ENCODE data around the gene SGTB.
"Not testable (repeated sequence)": the region's sequence is repeated elsewhere in the genome, so short reads cannot be mapped to it uniquely, and the experiment has no call there.

The SGTB gene

DNA sequence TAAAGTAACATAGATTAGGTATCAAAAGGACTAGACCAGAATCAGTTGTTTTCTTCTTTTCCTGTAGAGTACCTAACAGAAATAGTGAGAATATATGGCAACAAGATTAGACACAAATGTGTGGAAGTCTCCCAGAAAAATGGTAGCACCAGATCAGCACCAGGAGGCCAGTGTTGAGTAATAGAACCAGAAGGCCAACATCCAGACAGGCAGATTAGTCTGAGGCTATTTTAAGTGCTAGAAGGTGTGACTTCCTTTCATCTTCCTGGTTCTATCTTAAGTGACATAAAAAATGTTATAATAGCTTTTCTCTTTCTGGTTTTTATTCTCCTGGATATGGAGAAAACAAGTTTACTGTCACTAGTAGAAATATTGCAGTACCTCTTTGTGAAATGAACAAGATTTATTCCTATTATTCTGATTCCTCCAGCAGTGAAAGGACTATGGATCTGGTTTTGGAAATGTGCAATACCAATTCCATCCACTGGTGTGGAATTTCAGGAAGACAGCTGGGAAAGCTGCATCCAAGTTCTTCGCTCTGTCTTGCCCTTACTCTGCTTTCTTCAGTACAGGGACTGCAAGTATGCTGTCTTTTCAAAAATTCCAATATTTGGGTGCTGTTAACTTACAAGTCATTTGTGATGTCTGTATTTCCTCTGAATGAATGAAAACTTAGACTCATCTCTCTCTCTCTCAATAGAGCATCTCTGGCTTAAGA is 57.9 kb downstream of the SGTB start:
- Mint-ChIP-seq H3K27me3 (no peaks in the 10 kb centered on the region), H3K4me1 (no peaks in the 10 kb centered on the region), H3K36me3 (ENCODE audit: low read depth) (peaks cover 13% of the 10 kb centered on the region), H3K4me3 (no peak overlapping the region), H3K27ac (peak overlapping the region; percentile 39), H3K9me3 (no peaks in the 10 kb centered on the region)
- ATAC-seq (no peak), DNase-seq (no peak)

DNA sequence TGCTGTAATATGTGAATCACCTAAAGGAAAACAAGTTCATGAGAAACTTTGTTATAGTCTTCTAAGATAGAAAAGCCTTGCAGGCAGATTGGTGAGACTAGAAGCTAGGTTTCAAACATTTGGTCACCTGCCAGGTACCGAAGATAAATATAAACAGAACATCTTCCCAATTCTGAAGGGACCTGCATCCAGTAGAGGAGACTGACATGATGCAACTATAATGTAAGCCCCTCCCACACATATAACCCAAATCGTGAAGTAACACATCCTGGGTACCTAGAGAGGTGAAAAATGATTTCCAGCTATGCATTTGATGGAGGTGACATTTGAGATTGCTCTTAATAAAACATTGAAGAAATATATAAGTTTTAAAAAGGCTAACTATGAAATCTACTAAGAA is 67.2 kb downstream of the SGTB start:
- Mint-ChIP-seq H3K4me1 (no peaks in the 10 kb centered on the region), H3K27me3 (no peaks in the 10 kb centered on the region), H3K27ac (no peak overlapping the region), H3K4me3 (no peak overlapping the region), H3K9me3 (no peaks in the 10 kb centered on the region), H3K36me3 (ENCODE audit: low read depth) (peaks cover 14% of the 10 kb centered on the region)
- no peak for ATAC-seq
- DNase-seq, result no peak

DNA sequence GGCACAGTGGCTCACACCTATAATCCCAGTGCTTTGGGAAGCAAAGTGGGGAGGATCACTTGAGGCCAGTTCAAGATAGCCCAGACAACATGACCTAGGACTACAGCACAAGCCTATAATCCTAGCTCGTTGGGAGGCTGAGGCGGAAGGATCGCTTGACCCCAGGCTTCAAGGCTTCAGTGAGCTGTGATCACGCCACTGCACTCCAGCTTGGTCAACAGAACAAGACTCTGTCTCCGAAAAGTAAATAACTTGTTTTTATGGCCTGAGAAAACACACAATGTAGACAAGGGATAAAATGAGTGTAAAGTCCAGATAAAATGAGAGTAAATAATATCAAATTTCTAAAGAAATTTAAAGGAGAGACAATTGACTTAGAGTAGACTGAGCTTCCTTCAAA is 70.8 kb downstream of the SGTB start:
- no peak for ATAC-seq

DNA sequence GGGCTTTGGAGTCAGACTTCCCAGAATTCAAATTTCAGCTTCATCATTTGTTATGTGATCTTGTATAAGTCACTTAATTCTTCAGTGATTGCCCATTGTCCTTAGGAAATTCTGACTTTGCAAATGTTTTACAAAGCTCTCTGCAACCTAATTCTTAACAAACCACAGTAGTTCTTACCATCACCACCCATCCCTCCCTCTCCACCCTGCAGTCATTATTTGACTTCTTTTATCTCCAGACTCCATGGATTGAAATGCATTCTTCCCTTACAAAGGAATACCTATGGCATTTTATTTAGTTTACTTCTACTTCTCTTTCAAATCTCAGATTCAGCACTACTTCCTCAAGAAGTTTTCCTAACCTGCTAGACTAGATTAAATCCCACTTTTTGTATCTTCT is 74.0 kb downstream of the SGTB start:
- Mint-ChIP-seq H3K36me3 (ENCODE audit: low read depth) (peaks cover 10% of the 10 kb centered on the region), H3K27me3 (no peaks in the 10 kb centered on the region), H3K4me1 (no peaks in the 10 kb centered on the region), H3K27ac (no peak overlapping the region), H3K9me3 (no peaks in the 10 kb centered on the region), H3K4me3 (no peak overlapping the region)
- DNase-seq (no peak), ATAC-seq (no peak)

More for the DNA sequence above, 70.8 kb downstream of the SGTB start:
- H3K27ac Mint-ChIP-seq, result no peak overlapping the region
- H3K4me1 Mint-ChIP-seq, result no peaks in the 10 kb centered on the region
- peaks cover 9% of the 10 kb centered on the region for H3K36me3 Mint-ChIP-seq (ENCODE audit: low read depth)
- H3K9me3 Mint-ChIP-seq, result no peaks in the 10 kb centered on the region
- no peak overlapping the region for H3K4me3 Mint-ChIP-seq
- no peak for DNase-seq
- no peaks in the 10 kb centered on the region for H3K27me3 Mint-ChIP-seq

DNA sequence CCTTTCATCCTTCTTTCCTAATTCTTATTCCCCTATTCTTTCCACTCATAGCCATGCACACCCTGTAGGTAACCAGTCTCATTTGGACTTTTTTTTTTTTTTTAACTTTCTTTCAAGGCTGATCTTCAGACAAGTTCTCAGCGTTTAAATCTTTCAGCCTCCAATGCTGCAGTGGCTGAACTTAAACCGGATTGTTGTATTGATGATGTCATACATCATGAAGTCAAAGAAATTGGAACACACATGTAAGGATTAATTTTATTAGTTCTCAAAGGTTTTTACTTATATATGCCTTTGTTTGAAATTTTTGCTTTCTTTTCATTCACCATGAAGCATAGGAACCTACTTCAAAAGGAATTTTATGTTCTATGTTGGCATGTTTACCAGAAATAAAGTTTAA is 75.0 kb downstream of the SGTB start:
- no peak for DNase-seq
- Mint-ChIP-seq H3K4me1 (no peaks in the 10 kb centered on the region), H3K36me3 (ENCODE audit: low read depth) (peaks cover 10% of the 10 kb centered on the region), H3K27ac (no peak overlapping the region), H3K9me3 (no peaks in the 10 kb centered on the region), H3K4me3 (no peak overlapping the region), H3K27me3 (no peaks in the 10 kb centered on the region)
- no peak for ATAC-seq

DNA sequence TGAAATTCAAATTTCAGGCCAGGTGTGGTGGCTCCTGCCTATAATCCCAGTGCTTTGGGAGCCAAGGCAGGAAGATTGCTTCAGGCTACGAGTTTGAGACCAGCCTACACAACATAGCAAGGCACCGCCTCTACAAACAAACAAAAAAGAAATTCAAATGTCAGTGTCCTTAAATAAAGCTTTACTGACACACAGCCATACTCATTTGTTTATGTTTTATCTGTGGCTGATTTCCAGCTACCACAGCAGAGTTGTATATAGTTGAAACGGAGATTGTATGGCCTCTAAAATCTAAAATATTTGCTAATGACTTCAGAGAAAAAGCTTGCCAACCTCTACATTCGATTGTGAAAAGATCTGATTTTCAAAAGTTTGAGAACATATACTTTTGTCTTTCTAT is 81.7 kb downstream of the SGTB start:
- ATAC-seq (no peak), DNase-seq (no peak)
- H3K4me1 Mint-ChIP-seq, result no peaks in the 10 kb centered on the region
- peaks cover 5% of the 10 kb centered on the region for H3K9me3 Mint-ChIP-seq
- peaks cover 24% of the 10 kb centered on the region for H3K36me3 Mint-ChIP-seq (ENCODE audit: low read depth)
- no peaks in the 10 kb centered on the region for H3K27me3 Mint-ChIP-seq
- no peak overlapping the region for H3K4me3 Mint-ChIP-seq
- no peak overlapping the region for H3K27ac Mint-ChIP-seq

DNA sequence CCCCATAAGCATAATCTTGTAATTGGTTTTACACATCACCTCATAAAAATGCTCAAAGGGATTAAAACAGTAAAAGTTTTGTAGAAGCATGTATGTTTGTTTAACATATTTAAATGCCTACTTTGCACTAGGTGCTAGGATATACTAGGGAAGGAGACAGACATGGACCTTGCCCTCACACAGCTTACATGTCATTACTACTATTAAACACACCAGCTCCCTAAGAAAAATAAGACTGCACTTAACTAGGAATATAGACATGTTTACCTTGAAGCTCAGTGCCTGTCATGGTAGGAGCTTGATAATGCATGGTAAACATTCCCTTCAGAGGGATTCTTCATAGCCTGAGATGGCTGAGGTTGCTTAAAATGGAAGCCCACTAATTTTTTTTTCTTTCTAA is 90.9 kb downstream of the SGTB start:
- Mint-ChIP-seq H3K4me3 (no peak overlapping the region), H3K4me1 (peaks cover 20% of the 10 kb centered on the region), H3K27ac (no peak overlapping the region), H3K27me3 (no peaks in the 10 kb centered on the region), H3K9me3 (no peaks in the 10 kb centered on the region), H3K36me3 (ENCODE audit: low read depth) (peaks cover 15% of the 10 kb centered on the region)
- ATAC-seq (no peak), DNase-seq (no peak)

DNA sequence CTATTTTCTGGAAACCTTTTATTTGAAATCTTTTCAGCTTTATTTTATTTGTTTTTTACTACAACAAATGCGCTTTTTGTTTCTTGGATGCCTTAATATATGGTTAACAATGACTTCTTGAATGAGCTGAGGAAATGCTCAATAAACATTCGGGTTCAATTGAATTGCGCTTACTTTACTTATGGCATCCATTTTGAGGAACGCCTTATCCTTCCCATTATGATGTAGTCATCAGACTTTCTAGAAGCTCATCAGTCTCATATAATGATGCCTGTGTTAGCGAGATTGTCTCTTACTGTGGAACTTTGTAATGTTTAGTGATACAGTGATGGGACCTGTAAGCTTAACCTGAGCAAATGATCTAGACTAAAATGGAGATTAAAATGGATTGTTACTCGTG is 96.2 kb downstream of the SGTB start:
- DNase-seq (no peak), ATAC-seq (no peak)
- peak overlapping the region; percentile 99 for H3K4me3 Mint-ChIP-seq
- H3K4me1 Mint-ChIP-seq, result peaks cover 48% of the 10 kb centered on the region
- no peaks in the 10 kb centered on the region for H3K27me3 Mint-ChIP-seq
- no peaks in the 10 kb centered on the region for H3K9me3 Mint-ChIP-seq
- peaks cover 24% of the 10 kb centered on the region for H3K36me3 Mint-ChIP-seq (ENCODE audit: low read depth)
- peak overlapping the region; percentile 99 for H3K27ac Mint-ChIP-seq

DNA sequence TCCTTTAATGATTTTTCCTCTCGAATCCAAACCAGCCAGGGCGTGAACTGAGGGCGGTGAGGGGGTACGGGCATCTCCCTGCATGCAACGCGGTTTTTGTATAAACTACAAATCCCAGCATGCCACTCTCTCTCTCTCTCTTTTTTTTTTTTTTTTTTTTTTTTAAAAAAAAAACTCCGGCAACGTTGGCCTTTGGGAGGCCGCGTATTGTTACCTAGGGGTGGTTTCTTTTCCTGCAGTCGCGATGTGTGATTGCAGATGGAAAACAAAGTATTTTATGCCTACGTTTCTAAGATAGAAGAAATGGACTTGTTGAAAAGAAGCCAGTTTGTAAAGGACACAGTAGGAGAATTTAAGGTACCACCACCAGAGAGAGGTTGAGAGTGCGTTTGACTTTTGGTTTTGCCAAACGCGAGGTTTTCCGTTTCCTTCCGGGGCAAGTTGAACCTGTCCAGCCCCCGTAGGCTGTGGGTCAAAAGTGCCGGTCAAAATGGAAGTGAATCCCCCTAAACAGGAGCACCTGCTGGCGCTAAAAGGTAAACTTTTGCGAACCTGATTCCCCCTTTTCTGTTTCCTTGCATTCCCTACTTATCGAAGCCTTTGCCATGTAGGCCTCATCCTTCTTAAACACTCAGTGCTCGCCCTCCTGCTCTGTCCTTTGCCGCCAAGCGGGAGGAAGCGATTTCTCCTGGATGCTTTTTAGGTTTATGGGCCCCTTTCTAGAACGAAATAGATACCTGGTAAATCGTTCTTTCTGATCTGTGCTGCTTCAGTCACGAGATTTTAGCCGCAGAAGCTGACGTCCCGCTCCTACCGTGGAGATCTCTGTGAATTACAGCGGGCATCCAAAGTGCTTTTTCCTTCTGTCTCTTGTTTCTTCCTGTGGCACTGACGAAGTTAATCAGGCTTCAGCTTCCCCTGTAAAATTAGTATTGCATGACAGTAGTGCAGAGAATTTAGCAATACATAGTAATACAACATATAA is 97.0 kb downstream of the SGTB start, which contains the start of the genes SHLD3 and TRAPPC13:
Gene SHLD3, plus strand, starts transcription at position 457 of the 985 bp plus-strand sequence. CDS start 4,561 bp downstream, outside the sequence.
Gene TRAPPC13, plus strand, starts transcription at position 457 of the 985 bp plus-strand sequence. Its CDS starts 34 bp downstream, at position 491.
- Mint-ChIP-seq H3K27me3 (no peaks in the 10 kb centered on the region), H3K27ac (peak within 1 kb of the TSS; percentile 99), H3K36me3 (ENCODE audit: low read depth) (peaks cover 22% of the 10 kb centered on the region), H3K4me1 (peaks cover 47% of the 10 kb centered on the region), H3K4me3 (peak within 1 kb of the TSS; percentile 99), H3K9me3 (no peaks in the 10 kb centered on the region)
- peak; percentile 80 for ATAC-seq
- DNase-seq, result peak; percentile 73

DNA sequence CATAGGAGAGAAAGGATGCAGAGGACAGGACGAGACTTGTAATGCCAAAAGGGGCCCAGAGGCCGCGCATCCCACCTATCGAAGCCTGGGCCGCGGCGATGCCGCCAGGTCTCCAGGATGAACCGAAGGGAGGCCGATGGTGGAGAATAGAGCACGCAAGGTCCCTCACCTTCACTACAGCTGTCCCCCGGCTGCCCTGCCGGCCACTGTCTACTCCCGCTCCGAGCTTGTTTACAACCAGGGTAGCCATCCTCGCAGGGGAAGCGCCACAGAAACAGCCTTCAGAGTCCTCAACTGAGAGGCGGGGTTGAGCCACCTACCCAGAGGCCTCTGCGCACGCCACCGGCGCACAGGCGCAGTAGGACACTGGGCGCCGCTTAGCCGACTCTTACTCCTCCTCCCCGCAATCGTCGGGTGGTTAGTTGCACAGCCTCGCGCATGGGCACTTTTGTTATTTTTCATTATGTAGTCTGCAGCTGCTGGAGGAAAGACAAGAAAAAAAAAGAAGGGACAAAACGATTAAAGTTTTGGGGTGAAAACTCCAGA is 97.8 kb downstream of the SGTB start, which contains the start of gene TRIM23:
Gene TRIM23, minus strand, starts transcription at position 309 of the 546 bp plus-strand sequence. Its CDS starts 59 bp downstream, at position 250.
- DNase-seq (peak; percentile 87), ATAC-seq (peak; percentile 99)
- Mint-ChIP-seq H3K4me1 (peaks cover 48% of the 10 kb centered on the region), H3K27me3 (no peaks in the 10 kb centered on the region), H3K4me3 (peak within 1 kb of the TSS; percentile 99), H3K36me3 (ENCODE audit: low read depth) (peaks cover 16% of the 10 kb centered on the region), H3K9me3 (no peaks in the 10 kb centered on the region), H3K27ac (peak within 1 kb of the TSS; percentile 99)

DNA sequence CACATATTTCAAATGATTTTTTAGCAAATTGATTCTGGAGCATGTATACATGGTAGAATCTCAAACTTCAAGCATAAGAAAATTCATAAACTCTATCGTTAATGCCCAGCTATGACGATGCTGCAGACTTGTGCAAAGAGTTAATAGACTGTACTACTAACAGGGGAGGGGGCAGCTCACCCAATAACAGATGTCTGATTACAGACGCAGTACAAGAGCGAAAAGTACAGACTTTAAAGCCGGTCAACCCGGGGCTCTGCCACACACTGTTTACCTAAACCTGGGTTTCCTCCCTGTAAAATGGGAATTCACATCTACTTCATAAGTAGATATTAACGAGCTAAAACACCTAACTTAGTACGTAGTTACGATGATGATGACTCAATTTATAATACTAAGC is 98.4 kb downstream of the SGTB start:
- ATAC-seq (no peak), DNase-seq (no peak)
- peak overlapping the region; percentile 99 for H3K4me3 Mint-ChIP-seq
- no peaks in the 10 kb centered on the region for H3K27me3 Mint-ChIP-seq
- peaks cover 50% of the 10 kb centered on the region for H3K4me1 Mint-ChIP-seq
- peak overlapping the region; percentile 99 for H3K27ac Mint-ChIP-seq
- H3K9me3 Mint-ChIP-seq, result no peaks in the 10 kb centered on the region
- peaks cover 16% of the 10 kb centered on the region for H3K36me3 Mint-ChIP-seq (ENCODE audit: low read depth)

DNA sequence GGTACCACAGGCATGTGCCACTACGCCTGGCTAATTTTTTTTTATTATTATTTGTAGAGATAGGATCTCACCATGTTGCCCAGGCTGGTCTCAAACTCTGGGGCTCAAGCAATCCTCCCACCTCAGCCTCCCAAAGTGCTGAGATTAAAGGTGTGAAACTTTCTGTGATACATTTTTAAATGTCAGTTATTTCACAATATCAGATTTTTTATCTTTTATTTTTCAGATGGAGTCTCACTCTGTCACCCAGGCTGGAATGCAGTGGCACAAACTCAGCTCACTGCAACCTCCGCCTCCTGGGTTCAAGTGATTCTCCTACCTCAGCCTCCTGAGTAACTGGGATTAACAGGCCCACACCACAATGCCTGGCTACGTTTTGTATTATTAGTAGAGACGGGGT is 99.9 kb downstream of the SGTB start:
- H3K27ac Mint-ChIP-seq, ATAC-seq, H3K27me3 Mint-ChIP-seq, DNase-seq, H3K9me3 Mint-ChIP-seq: not testable (repeated sequence)
- Mint-ChIP-seq H3K4me3 (peak overlapping the region; percentile 99), H3K36me3 (ENCODE audit: low read depth) (peaks cover 10% of the 10 kb centered on the region), H3K4me1 (peaks cover 40% of the 10 kb centered on the region)

DNA sequence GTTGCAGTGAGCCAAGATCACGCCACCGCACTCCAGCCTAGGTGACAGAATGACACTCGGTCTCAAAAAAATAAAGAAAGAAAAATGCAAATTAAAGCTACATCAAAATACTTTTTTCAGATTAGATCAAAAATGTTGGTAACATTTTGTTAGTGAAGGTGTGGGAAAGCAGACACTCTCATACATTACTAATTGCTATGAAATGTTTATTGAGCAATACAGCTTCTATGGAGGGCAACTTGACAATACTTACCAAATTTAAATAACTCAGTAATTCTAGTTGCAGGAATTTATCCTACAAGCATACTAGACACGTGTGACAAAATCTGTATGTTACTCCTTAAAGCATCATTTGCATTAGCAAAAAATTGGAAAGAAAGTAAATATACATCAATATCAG is 101.9 kb downstream of the SGTB start:
- Mint-ChIP-seq H3K36me3 (ENCODE audit: low read depth) (peaks cover 6% of the 10 kb centered on the region), H3K27ac (no peak overlapping the region), H3K4me3 (no peak overlapping the region), H3K4me1 (peaks cover 32% of the 10 kb centered on the region), H3K9me3 (no peaks in the 10 kb centered on the region), H3K27me3 (no peaks in the 10 kb centered on the region)
- ATAC-seq (no peak), DNase-seq (no peak)

All from activated naive CD8-positive, alpha-beta T cell treated with anti-CD3 and anti-CD28 coated beads, Interleukin-2, amount 50 U/mL, for 24 hours (primary cell).